Measurements from ENCODE around the gene KIF13A. TPM values are rescaled to one million over a fixed set of nuclear protein-coding genes. Genes with fewer than 3 reads are reported as not detected.
A peak's percentile ranks its signal among the peaks of the same experiment; 100 is the strongest.

KIF13A gene
- total RNA-seq, 1 donor from 2014 or later, result 59.0 TPM

- intact Hi-C loops (cut with DNase I), result no loop called here
- Histone ChIP-seq H3K9me3 (no peaks in the 10 kb centered on the region), H3K27me3 (no peaks in the 10 kb centered on the region), H3K4me1 (peaks cover 9% of the 10 kb centered on the region), H3K27ac (no peak overlapping the region), H3K36me3 (no peaks in the 10 kb centered on the region), H3K4me3 (no peak overlapping the region)
- TF ChIP-seq CTCF (IDR thresholded peaks at IDR 0.05), result no peak
- ATAC-seq (no peak), DNase-seq (no peak)
Observed at GRCh38 chr6:17870300-17871188, 116.9 kb downstream of the KIF13A start.

GRCh38 chr6:17869753-17870050, 117.7 kb downstream of the KIF13A start:
- Histone ChIP-seq H3K4me1 (peaks cover 9% of the 10 kb centered on the region), H3K9me3 (no peaks in the 10 kb centered on the region), H3K27ac (no peak overlapping the region), H3K4me3 (no peak overlapping the region), H3K27me3 (no peaks in the 10 kb centered on the region), H3K36me3 (no peaks in the 10 kb centered on the region)
- ATAC-seq, result no peak
- intact Hi-C loops (cut with DNase I), result no loop called here
- no peak for DNase-seq
- no peak for TF ChIP-seq CTCF (IDR thresholded peaks at IDR 0.05)

- Histone ChIP-seq H3K4me3 (no peak overlapping the region), H3K9me3 (no peaks in the 10 kb centered on the region), H3K36me3 (no peaks in the 10 kb centered on the region), H3K4me1 (peaks cover 9% of the 10 kb centered on the region), H3K27me3 (no peaks in the 10 kb centered on the region), H3K27ac (no peak overlapping the region)
- no peak for ATAC-seq
- intact Hi-C loops (cut with DNase I), result no loop called here
- no peak for TF ChIP-seq CTCF (IDR thresholded peaks at IDR 0.05)
- no peak for DNase-seq
Observed at GRCh38 chr6:17869010-17869752, 118.3 kb downstream of the KIF13A start.

GRCh38 chr6:17867880-17868279, 119.6 kb downstream of the KIF13A start:
- no peaks in the 10 kb centered on the region for H3K27me3 ChIP-seq
- H3K36me3 ChIP-seq, result no peaks in the 10 kb centered on the region
- ATAC-seq (peak; percentile 46), DNase-seq (no peak)
- H3K27ac ChIP-seq, result no peak overlapping the region
- H3K4me3 ChIP-seq, result no peak overlapping the region
- peaks cover 9% of the 10 kb centered on the region for H3K4me1 ChIP-seq
- no peak for TF ChIP-seq CTCF (IDR thresholded peaks at IDR 0.05)
- intact Hi-C loops (cut with DNase I), result no loop called here
- no peaks in the 10 kb centered on the region for H3K9me3 ChIP-seq

GRCh38 chr6:17866876-17867444, 120.5 kb downstream of the KIF13A start:
- Histone ChIP-seq H3K27me3 (no peaks in the 10 kb centered on the region), H3K4me3 (no peak overlapping the region), H3K4me1 (peaks cover 9% of the 10 kb centered on the region), H3K9me3 (no peaks in the 10 kb centered on the region), H3K36me3 (no peaks in the 10 kb centered on the region), H3K27ac (no peak overlapping the region)
- intact Hi-C loops (cut with DNase I), result no loop called here
- no peak for TF ChIP-seq CTCF (IDR thresholded peaks at IDR 0.05)
- ATAC-seq (no peak), DNase-seq (no peak)

All from upper lobe of right lung (tissue), 1 donor.